Astrocyte (in vitro differentiated cells and primary cell): Measurements from ENCODE around the gene RFTN1. TPM values are rescaled to one million over a fixed set of nuclear protein-coding genes. Genes with fewer than 3 reads are reported as not detected.

Experiments used
- DNase-seq: peaks from one replicate; pipeline ENCODE4 v3.0.0-alpha.2; 2010; ENCODE audit warnings: low read depth
- FAIRE-seq: peaks from 2 replicates; lab custom pipeline; 2011; peaks lifted over from hg19 to GRCh38; lab: Jason Lieb, UNC
- H2AFZ ChIP-seq: 2 replicates; pipeline ENCODE4 v1.6.0; 2012; ENCODE audit warnings: low read depth, low read length, inconsistent platforms
- H3K27ac ChIP-seq: 2 replicates; pipeline ENCODE4 v1.5.1; 2011; ENCODE audit warnings: low read depth, low read length, inconsistent platforms
- H3K27me3 ChIP-seq: 2 replicates; pipeline ENCODE4 v1.6.0; 2011; ENCODE audit warnings: low read length, inconsistent platforms; ENCODE audit not compliant: insufficient read depth
- H3K36me3 ChIP-seq: 2 replicates; pipeline ENCODE4 v1.5.1; 2011; ENCODE audit warnings: low read length, inconsistent platforms; ENCODE audit not compliant: insufficient read depth
- H3K4me1 ChIP-seq: 2 replicates; pipeline ENCODE4 v1.5.1; 2011; ENCODE audit warnings: low read length, inconsistent platforms; ENCODE audit not compliant: insufficient read depth
- H3K4me2 ChIP-seq: 2 replicates; pipeline ENCODE4 v1.6.0; 2012; ENCODE audit warnings: low read length, inconsistent platforms
- H3K4me3 ChIP-seq: 2 replicates; pipeline ENCODE4 v1.5.1; 2011; ENCODE audit warnings: low read depth, mild to moderate bottlenecking, low read length, inconsistent platforms; ENCODE audit not compliant: insufficient read depth
- H3K79me2 ChIP-seq: 2 replicates; pipeline ENCODE4 v1.6.0; 2012; ENCODE audit warnings: mild to moderate bottlenecking, low read length, inconsistent platforms; ENCODE audit not compliant: insufficient read depth
- H3K9ac ChIP-seq: 2 replicates; pipeline ENCODE4 v1.6.0; 2012; ENCODE audit warnings: mild to moderate bottlenecking, low read length, inconsistent platforms
- H3K9me3 ChIP-seq: 2 replicates; pipeline ENCODE4 v1.5.1; 2012; ENCODE audit warnings: low read depth, mild to moderate bottlenecking, low read length, inconsistent platforms; ENCODE audit not compliant: insufficient read depth
- H4K20me1 ChIP-seq: 2 replicates; pipeline ENCODE4 v1.6.0; 2012; ENCODE audit warnings: low read length, inconsistent platforms; ENCODE audit not compliant: insufficient read depth
- H3K27ac Mint-ChIP-seq: one replicate; pipeline ENCODE4 v1.8.0; 2021; ENCODE audit warnings: mild to moderate bottlenecking, mixed read lengths; ENCODE audit not compliant: unreplicated experiment
- H3K27me3 Mint-ChIP-seq: one replicate; pipeline ENCODE4 v1.8.0; 2021; ENCODE audit warnings: low read depth, mixed read lengths; ENCODE audit not compliant: unreplicated experiment
- H3K36me3 Mint-ChIP-seq: one replicate; pipeline ENCODE4 v1.8.0; 2021; ENCODE audit warnings: low read depth, mixed read lengths; ENCODE audit not compliant: unreplicated experiment
- H3K4me1 Mint-ChIP-seq: one replicate; pipeline ENCODE4 v1.8.0; 2021; ENCODE audit warnings: low read depth, mixed read lengths; ENCODE audit not compliant: unreplicated experiment
- H3K4me3 Mint-ChIP-seq: one replicate; pipeline ENCODE4 v1.8.0; 2021; ENCODE audit warnings: mild to moderate bottlenecking, moderate library complexity, mixed read lengths; ENCODE audit not compliant: unreplicated experiment
- H3K9me3 Mint-ChIP-seq: one replicate; pipeline ENCODE4 v1.8.0; 2021; ENCODE audit warnings: mild to moderate bottlenecking, mixed read lengths; ENCODE audit not compliant: unreplicated experiment
- CTCF ChIP-seq: IDR thresholded peaks from 2 replicates; pipeline ENCODE4 v1.5.1; 2011; ENCODE audit warnings: low read depth, mild to moderate bottlenecking, inconsistent platforms, low read length, moderate library complexity; ENCODE audit not compliant: insufficient read depth
- EZH2 ChIP-seq: IDR thresholded peaks from 2 replicates; pipeline ENCODE4 v1.6.1; 2012; ENCODE audit warnings: mild to moderate bottlenecking, low read length, inconsistent platforms; ENCODE audit not compliant: insufficient read depth
- total RNA-seq: library from RNA; stranded (reverse); gene quantifications from 2 replicates; pipeline ENCODE4 v1.2.1, GENCODE V29; 2021

Gene RFTN1
- total RNA-seq, 1 donor from 2014 or later = 49.5 TPM

GRCh38 chr3:16390581-16390980 is 122.9 kb downstream of the RFTN1 start:
- H3K27ac Mint-ChIP-seq = no peak overlapping the region
- peaks cover 17% of the 10 kb centered on the region for H3K36me3 Mint-ChIP-seq
- Histone ChIP-seq H3K27me3 (no peaks in the 10 kb centered on the region), H3K79me2 (peaks cover 14% of the 10 kb centered on the region), H3K9me3 (no peaks in the 10 kb centered on the region), H3K4me3 (no peak overlapping the region), H2AFZ (no peak overlapping the region), H3K36me3 (no peaks in the 10 kb centered on the region), H3K27ac (no peak overlapping the region), H4K20me1 (peaks cover 41% of the 10 kb centered on the region), H3K9ac (no peak overlapping the region), H3K4me2 (no peak overlapping the region), H3K4me1 (no peaks in the 10 kb centered on the region)
- H3K27me3 Mint-ChIP-seq = no peaks in the 10 kb centered on the region
- H3K4me3 Mint-ChIP-seq = no peak overlapping the region
- FAIRE-seq = no peak
- DNase-seq = no peak
- H3K4me1 Mint-ChIP-seq = peaks cover 15% of the 10 kb centered on the region
- H3K9me3 Mint-ChIP-seq = peaks cover 3% of the 10 kb centered on the region
- TF ChIP-seq EZH2 (no peak), CTCF (no peak)

GRCh38 chr3:16388850-16389441 is 124.6 kb downstream of the RFTN1 start:
- no peaks in the 10 kb centered on the region for H3K27me3 Mint-ChIP-seq

More at GRCh38 chr3:16388850-16389441, 124.6 kb downstream of the RFTN1 start:
- Mint-ChIP-seq H3K9me3 (peaks cover 3% of the 10 kb centered on the region), H3K4me3 (no peak overlapping the region), H3K36me3 (peaks cover 14% of the 10 kb centered on the region), H3K4me1 (peaks cover 15% of the 10 kb centered on the region), H3K27ac (no peak overlapping the region)
- Histone ChIP-seq H3K9me3 (no peaks in the 10 kb centered on the region), H3K36me3 (no peaks in the 10 kb centered on the region), H3K27ac (no peak overlapping the region), H2AFZ (no peak overlapping the region), H4K20me1 (peaks cover 50% of the 10 kb centered on the region), H3K79me2 (peaks cover 18% of the 10 kb centered on the region), H3K4me2 (no peak overlapping the region), H3K27me3 (no peaks in the 10 kb centered on the region), H3K4me3 (no peak overlapping the region), H3K4me1 (no peaks in the 10 kb centered on the region), H3K9ac (no peak overlapping the region)
- FAIRE-seq (no peak), DNase-seq (peak; percentile 38)
- no peak for TF ChIP-seq CTCF
- no peak for TF ChIP-seq EZH2
